NCI-H748 (cell line): ENCODE results near the gene DNAAF1.
"Not testable (repeated sequence)": the region's sequence is repeated elsewhere in the genome, so short reads cannot be mapped to it uniquely, and the experiment has no call there.

Experiments used
- DNase-seq: peaks from one replicate; lab custom pipeline; 2025; ENCODE audit not compliant: unreplicated experiment; lab: John Stamatoyannopoulos, UW

The DNAAF1 gene

GRCh38 chr16:84182680-84183571 lies 37.8 kb downstream of the DNAAF1 start:
- DNase-seq: no peak

- DNase-seq: no peak
These were observed 38.4 kb downstream of the DNAAF1 start for GRCh38 chr16:84183572-84183875.

- no peak for DNase-seq
These were observed 38.9 kb downstream of the DNAAF1 start for GRCh38 chr16:84183911-84184591.

- DNase-seq: no peak
These were observed 39.7 kb downstream of the DNAAF1 start for GRCh38 chr16:84184775-84185174.

GRCh38 chr16:84186685-84187437 lies 41.8 kb downstream of the DNAAF1 start, which contains the start of gene TAF1C:
Gene TAF1C, minus strand, starts transcription at chr16:84187057. Its CDS starts 2,069 bp downstream, at chr16:84184988.
- DNase-seq: peak; percentile 90

- no peak for DNase-seq
These were observed 45.8 kb downstream of the DNAAF1 start, which contains the start of gene ADAD2 for GRCh38 chr16:84190731-84191388. Gene ADAD2, plus strand, starts transcription at chr16:84191157. Its CDS starts 74 bp downstream, at chr16:84191231.

GRCh38 chr16:84191466-84191865 lies 46.4 kb downstream of the DNAAF1 start:
- DNase-seq: no peak

- DNase-seq: no peak
These were observed 48.4 kb downstream of the DNAAF1 start for GRCh38 chr16:84193480-84193879.

- no peak for DNase-seq
These were observed 48.9 kb downstream of the DNAAF1 start for GRCh38 chr16:84194018-84194417.

- peak; percentile 68 for DNase-seq
These were observed 49.5 kb downstream of the DNAAF1 start for GRCh38 chr16:84194470-84195200.

- DNase-seq: no peak
These were observed 50.3 kb downstream of the DNAAF1 start for GRCh38 chr16:84195201-84196093.

- DNase-seq: no peak
These were observed 51.0 kb downstream of the DNAAF1 start for GRCh38 chr16:84196101-84196500.

GRCh38 chr16:84196727-84197394 lies 51.8 kb downstream of the DNAAF1 start:
- no peak for DNase-seq

- no peak for DNase-seq
These were observed 52.5 kb downstream of the DNAAF1 start for GRCh38 chr16:84197466-84198128.

GRCh38 chr16:84198401-84198800 lies 53.3 kb downstream of the DNAAF1 start:
- DNase-seq: no peak

GRCh38 chr16:84199097-84199496 lies 54.0 kb downstream of the DNAAF1 start:
- no peak for DNase-seq

GRCh38 chr16:84199861-84200260 lies 54.8 kb downstream of the DNAAF1 start:
- DNase-seq: no peak

GRCh38 chr16:84204551-84204950 lies 59.4 kb downstream of the DNAAF1 start:
- DNase-seq: not testable (repeated sequence)
